Osteoblast (primary cell): ENCODE data around the gene FUBP3. TPM values are rescaled to one million over a fixed set of nuclear protein-coding genes. Genes with fewer than 3 reads are reported as not detected.

ENCODE experiments used
- DNase-seq: peaks from one replicate; pipeline ENCODE4 v3.0.0; 2011; ENCODE audit warnings: low spot score, mixed read lengths; ENCODE audit not compliant: insufficient read length; ENCODE audit errors: missing footprints
- H2AFZ ChIP-seq: 2 replicates; pipeline ENCODE4 v1.6.0; 2011; ENCODE audit warnings: mild to moderate bottlenecking, low read length
- H3K27ac ChIP-seq: 2 replicates; pipeline ENCODE4 v1.5.1; 2011; ENCODE audit warnings: mild to moderate bottlenecking, low read depth, low read length, moderate library complexity
- H3K27me3 ChIP-seq: 2 replicates; pipeline ENCODE4 v1.6.0; 2012; ENCODE audit warnings: mild to moderate bottlenecking, control low read depth, inconsistent platforms, low read length, moderate library complexity; ENCODE audit not compliant: insufficient read depth
- H3K36me3 ChIP-seq: 2 replicates; pipeline ENCODE4 v1.5.1; 2011; ENCODE audit warnings: mild to moderate bottlenecking, low read length, control low read depth, moderate library complexity; ENCODE audit not compliant: insufficient read depth
- H3K4me1 ChIP-seq: 2 replicates; pipeline ENCODE4 v1.5.1; 2011; ENCODE audit warnings: mild to moderate bottlenecking, low read length, control low read depth, moderate library complexity; ENCODE audit not compliant: insufficient read depth
- H3K4me2 ChIP-seq: 2 replicates; pipeline ENCODE4 v1.6.0; 2011; ENCODE audit warnings: mild to moderate bottlenecking, low read length; ENCODE audit not compliant: insufficient read depth
- H3K4me3 ChIP-seq: fragments of 200-600 bp; sonication (generic); 3 replicates; pipeline ENCODE4 v1.5.1; 2012; ENCODE audit warnings: mild to moderate bottlenecking, low read length, inconsistent platforms; ENCODE audit not compliant: insufficient read depth
- H3K79me2 ChIP-seq: 2 replicates; pipeline ENCODE4 v1.6.0; 2012; ENCODE audit warnings: mild to moderate bottlenecking, low read length, control low read depth, inconsistent platforms; ENCODE audit not compliant: insufficient read depth
- H3K9me3 ChIP-seq: 2 replicates; pipeline ENCODE4 v1.5.1; 2011; ENCODE audit warnings: low read depth, low read length, control low read depth
- H4K20me1 ChIP-seq: 2 replicates; pipeline ENCODE4 v1.6.0; 2012; ENCODE audit warnings: mild to moderate bottlenecking, low read length, control low read depth; ENCODE audit not compliant: insufficient read depth
- total RNA-seq: library from RNA; depleted of rRNA; stranded (reverse); fragments of >200 nt; gene quantifications from 2 replicates; pipeline ENCODE4 v1.2.3, GENCODE V29; 2012
- TF ChIP-seq, protein P1 (sequence below): IDR thresholded peaks from 2 replicates; pipeline ENCODE4 v1.5.1; 2011; ENCODE audit warnings: mild to moderate bottlenecking, low read depth, low read length, moderate library complexity; ENCODE audit errors: extremely low read depth

FUBP3 gene
- total RNA-seq, 1 donor, result 45.6 TPM

DNA sequence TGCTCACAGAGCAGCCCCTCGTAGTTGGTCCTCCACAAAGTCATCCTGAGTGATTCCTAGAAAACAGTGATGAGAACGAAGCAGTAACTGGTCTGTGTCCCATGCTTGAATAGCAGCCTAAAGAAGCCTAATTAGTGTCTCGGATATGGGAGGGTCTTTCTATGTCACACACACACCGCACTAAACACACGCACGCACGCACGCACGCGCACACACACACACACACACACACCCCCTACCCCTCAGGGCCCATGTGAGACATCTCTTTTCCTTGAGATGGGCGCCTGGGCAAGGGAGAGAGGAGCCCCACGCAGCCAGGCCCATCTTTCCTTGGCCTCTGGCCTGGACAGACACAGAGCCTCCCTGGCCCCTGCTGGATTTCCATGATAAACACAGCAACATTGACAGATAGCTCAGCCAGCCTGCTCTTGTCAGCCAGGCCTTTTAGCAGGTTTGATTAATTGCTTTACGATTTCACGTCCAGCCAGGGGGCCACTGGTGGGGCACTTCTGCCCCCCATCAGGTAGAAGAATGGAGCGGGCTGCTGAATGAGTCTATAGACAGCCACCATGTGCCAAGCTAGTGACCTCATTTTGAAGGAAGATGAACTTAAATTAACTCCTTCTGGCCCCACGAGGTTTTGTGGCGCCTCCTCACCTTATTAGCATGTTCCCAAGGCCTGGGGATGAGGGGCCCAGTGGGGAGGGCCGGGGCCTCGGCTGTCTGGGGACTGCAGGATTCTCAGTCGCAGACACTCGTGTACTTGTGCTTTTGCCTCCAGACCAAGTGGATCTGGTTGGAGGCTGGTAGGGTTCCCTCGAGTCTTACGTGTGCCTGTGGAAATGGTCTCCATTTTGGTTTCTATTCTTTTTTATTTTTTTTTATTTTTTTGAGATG is 48.8 kb downstream of the FUBP3 start:
- TF ChIP-seq, protein P1, sequence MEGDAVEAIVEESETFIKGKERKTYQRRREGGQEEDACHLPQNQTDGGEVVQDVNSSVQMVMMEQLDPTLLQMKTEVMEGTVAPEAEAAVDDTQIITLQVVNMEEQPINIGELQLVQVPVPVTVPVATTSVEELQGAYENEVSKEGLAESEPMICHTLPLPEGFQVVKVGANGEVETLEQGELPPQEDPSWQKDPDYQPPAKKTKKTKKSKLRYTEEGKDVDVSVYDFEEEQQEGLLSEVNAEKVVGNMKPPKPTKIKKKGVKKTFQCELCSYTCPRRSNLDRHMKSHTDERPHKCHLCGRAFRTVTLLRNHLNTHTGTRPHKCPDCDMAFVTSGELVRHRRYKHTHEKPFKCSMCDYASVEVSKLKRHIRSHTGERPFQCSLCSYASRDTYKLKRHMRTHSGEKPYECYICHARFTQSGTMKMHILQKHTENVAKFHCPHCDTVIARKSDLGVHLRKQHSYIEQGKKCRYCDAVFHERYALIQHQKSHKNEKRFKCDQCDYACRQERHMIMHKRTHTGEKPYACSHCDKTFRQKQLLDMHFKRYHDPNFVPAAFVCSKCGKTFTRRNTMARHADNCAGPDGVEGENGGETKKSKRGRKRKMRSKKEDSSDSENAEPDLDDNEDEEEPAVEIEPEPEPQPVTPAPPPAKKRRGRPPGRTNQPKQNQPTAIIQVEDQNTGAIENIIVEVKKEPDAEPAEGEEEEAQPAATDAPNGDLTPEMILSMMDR, result no peak
- Histone ChIP-seq H3K79me2 (no peaks in the 10 kb centered on the region), H2AFZ (no peak overlapping the region), H4K20me1 (peaks cover 2% of the 10 kb centered on the region), H3K4me2 (no peak overlapping the region), H3K4me1 (no peaks in the 10 kb centered on the region), H3K27me3 (no peaks in the 10 kb centered on the region), H3K4me3 (no peak overlapping the region), H3K36me3 (peaks cover 84% of the 10 kb centered on the region), H3K9me3 (no peaks in the 10 kb centered on the region), H3K27ac (no peak overlapping the region)
- DNase-seq, result no peak

DNA sequence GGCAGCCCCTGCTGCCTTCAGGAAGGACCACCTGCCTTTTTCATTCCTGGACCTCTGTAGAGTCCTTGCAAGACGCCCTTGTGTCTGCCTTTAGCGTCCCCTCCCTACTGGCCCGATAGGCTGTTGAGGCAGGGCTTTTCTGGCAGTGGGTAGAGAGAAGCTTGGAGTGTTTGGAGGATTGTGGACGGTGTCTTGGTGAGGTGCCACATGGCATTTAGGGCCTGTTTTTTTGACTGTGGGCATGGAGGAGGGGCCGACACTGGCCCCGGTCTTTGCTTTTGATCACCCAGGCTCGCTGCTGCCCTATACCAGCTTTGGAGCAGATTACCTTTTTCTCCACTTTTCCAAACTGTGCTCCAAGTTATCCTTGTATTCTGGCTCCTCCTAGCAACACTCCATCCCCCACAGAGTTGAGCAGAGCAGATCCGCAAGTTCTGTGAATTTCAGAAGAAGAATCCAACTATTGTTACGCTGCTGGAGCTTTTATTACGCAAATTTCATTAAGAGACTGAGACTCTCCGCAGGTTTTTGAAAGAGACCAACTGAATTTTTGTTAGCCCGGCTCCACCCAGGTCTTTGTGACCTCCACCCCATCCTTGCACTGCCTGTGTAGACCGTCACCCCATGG is 50.2 kb downstream of the FUBP3 start:
- peaks cover 2% of the 10 kb centered on the region for H4K20me1 ChIP-seq
- H3K36me3 ChIP-seq, result peaks cover 80% of the 10 kb centered on the region
- no peak overlapping the region for H3K27ac ChIP-seq
- TF ChIP-seq, protein P1, result no peak
- H3K9me3 ChIP-seq, result no peaks in the 10 kb centered on the region
- no peak for DNase-seq
- no peaks in the 10 kb centered on the region for H3K4me1 ChIP-seq
- no peaks in the 10 kb centered on the region for H3K79me2 ChIP-seq
- no peak overlapping the region for H3K4me2 ChIP-seq
- H3K4me3 ChIP-seq, result no peak overlapping the region
- no peak overlapping the region for H2AFZ ChIP-seq
- no peaks in the 10 kb centered on the region for H3K27me3 ChIP-seq

DNA sequence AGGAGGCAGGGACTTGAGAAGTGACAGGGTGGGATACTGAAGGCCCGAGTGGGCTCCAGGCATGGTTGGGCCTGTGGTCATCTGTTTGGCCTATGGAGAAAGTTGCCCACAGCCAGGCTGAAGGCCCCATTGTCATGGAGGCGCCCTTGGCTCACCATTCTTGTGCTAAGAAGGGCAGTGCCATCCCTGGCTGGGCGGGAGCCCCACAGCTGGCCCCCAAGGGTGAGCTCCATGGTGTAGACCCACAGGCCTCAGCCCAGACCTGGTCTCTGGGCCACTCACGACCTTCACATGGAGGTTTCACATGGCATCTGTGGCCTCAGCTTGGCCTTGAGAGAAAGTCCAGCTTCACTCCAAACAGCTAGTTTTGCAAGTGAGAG is 50.7 kb downstream of the FUBP3 start:
- H3K4me1 ChIP-seq, result no peaks in the 10 kb centered on the region
- DNase-seq, result no peak
- H3K79me2 ChIP-seq, result no peaks in the 10 kb centered on the region
- no peak overlapping the region for H3K4me3 ChIP-seq
- TF ChIP-seq, protein P1, result no peak
- H4K20me1 ChIP-seq, result peaks cover 2% of the 10 kb centered on the region
- peaks cover 80% of the 10 kb centered on the region for H3K36me3 ChIP-seq
- no peaks in the 10 kb centered on the region for H3K9me3 ChIP-seq
- H3K27ac ChIP-seq, result no peak overlapping the region
- H2AFZ ChIP-seq, result no peak overlapping the region
- no peak overlapping the region for H3K4me2 ChIP-seq
- no peaks in the 10 kb centered on the region for H3K27me3 ChIP-seq

DNA sequence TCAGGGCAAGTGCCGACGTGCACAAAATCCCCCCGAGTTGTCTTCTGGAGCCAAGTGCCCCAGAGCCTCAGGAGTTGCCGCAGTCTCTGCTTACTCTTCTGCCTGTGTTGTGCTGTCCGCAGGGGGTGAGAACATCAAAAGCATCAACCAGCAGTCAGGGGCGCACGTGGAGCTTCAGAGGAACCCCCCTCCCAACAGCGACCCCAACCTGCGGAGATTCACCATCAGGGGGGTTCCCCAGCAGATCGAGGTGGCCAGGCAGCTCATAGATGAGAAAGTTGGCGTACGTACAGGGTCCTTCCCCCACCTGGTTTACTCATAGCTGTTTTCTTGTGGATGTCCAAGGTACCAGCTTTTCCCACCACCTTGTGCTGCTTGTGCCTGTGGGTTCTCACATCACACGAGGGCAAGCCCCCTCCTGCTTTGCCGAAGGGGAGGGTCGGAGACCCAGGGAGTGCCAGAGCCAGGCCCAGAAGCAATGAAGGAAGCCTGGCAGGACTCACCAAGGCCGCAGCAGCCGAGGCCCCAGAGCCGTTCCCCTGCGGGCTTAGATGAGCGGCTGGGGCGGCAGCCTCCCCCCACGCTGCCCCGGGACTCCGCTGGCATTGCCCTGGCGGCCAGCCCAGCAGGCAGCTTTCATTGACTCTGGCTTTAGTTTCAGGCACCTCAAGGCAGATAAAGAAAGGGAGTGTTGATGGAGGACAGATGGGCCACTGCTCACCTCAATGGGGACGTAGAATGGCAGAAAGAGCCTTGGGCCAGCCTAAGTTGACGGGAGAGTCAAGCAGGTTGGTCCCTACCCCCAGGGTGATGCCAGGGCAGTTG is 51.3 kb downstream of the FUBP3 start:
- Histone ChIP-seq H3K9me3 (no peaks in the 10 kb centered on the region), H4K20me1 (peaks cover 2% of the 10 kb centered on the region)

More for the DNA sequence above, 51.3 kb downstream of the FUBP3 start:
- no peak overlapping the region for H3K4me2 ChIP-seq
- no peak overlapping the region for H3K27ac ChIP-seq
- TF ChIP-seq, protein P1, result no peak
- DNase-seq, result peak; percentile 76
- no peaks in the 10 kb centered on the region for H3K4me1 ChIP-seq
- H2AFZ ChIP-seq, result no peak overlapping the region
- H3K36me3 ChIP-seq, result peaks cover 77% of the 10 kb centered on the region
- H3K4me3 ChIP-seq, result no peak overlapping the region
- H3K79me2 ChIP-seq, result no peaks in the 10 kb centered on the region
- H3K27me3 ChIP-seq, result no peaks in the 10 kb centered on the region
